Liver (tissue), 3 donors: ENCODE data around the gene OR2C3.

Experiments used
- EGR1 ChIP-seq, 2 donors: IDR thresholded peaks; 2 replicates each; pipeline ENCODE4 v1.6.1; 2016 to 2018; ENCODE audit warnings: antibody characterized with exemption in 2 of 2, low read depth in 2 of 2
- TF ChIP-seq, protein P1 (sequence below): fragments of 150-350 bp; IDR thresholded peaks from 2 replicates; pipeline ENCODE4 v1.5.1; 2017; ENCODE audit warnings: improper control_type of control experiment, low read depth, low read length; ENCODE audit not compliant: missing input control
- TF ChIP-seq, protein P2 (sequence below): IDR thresholded peaks from 2 replicates; pipeline ENCODE4 v1.6.1; 2016; ENCODE audit warnings: antibody characterized with exemption
- donor health status: healthy.
- donor health status: healthy.

DNA sequence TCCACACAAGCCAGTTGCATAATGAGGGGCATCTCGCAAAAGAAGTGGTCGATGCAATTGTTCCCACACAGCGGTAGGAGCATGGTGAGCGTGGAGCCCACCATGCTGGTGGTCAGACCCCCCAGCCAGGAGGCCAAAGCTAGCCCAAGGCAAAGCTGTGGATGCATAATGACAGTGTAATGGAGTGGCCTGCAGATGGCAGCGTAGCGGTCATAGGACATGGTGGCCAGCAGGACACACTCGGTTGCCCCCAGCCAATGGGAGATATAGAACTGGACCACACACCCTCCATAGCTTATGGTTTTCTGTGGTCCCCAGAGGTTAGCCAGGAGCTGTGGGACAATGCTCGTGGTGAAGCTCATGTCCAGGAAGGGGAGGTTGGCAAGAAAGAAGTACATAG is 4.3 kb downstream of the OR2C3 start:
- TF ChIP-seq, protein P1, sequence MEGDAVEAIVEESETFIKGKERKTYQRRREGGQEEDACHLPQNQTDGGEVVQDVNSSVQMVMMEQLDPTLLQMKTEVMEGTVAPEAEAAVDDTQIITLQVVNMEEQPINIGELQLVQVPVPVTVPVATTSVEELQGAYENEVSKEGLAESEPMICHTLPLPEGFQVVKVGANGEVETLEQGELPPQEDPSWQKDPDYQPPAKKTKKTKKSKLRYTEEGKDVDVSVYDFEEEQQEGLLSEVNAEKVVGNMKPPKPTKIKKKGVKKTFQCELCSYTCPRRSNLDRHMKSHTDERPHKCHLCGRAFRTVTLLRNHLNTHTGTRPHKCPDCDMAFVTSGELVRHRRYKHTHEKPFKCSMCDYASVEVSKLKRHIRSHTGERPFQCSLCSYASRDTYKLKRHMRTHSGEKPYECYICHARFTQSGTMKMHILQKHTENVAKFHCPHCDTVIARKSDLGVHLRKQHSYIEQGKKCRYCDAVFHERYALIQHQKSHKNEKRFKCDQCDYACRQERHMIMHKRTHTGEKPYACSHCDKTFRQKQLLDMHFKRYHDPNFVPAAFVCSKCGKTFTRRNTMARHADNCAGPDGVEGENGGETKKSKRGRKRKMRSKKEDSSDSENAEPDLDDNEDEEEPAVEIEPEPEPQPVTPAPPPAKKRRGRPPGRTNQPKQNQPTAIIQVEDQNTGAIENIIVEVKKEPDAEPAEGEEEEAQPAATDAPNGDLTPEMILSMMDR = no peak
- no peak for TF ChIP-seq EGR1 (IDR thresholded peaks at IDR 0.05; ENCODE audit: low read depth in 2 of 2)
- TF ChIP-seq, protein P2, sequence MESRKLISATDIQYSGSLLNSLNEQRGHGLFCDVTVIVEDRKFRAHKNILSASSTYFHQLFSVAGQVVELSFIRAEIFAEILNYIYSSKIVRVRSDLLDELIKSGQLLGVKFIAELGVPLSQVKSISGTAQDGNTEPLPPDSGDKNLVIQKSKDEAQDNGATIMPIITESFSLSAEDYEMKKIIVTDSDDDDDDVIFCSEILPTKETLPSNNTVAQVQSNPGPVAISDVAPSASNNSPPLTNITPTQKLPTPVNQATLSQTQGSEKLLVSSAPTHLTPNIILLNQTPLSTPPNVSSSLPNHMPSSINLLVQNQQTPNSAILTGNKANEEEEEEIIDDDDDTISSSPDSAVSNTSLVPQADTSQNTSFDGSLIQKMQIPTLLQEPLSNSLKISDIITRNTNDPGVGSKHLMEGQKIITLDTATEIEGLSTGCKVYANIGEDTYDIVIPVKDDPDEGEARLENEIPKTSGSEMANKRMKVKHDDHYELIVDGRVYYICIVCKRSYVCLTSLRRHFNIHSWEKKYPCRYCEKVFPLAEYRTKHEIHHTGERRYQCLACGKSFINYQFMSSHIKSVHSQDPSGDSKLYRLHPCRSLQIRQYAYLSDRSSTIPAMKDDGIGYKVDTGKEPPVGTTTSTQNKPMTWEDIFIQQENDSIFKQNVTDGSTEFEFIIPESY = no peak
